ENCODE results near the gene CFAP54.

- TF ChIP-seq CTCF (IDR thresholded peaks at IDR 0.05; ENCODE audit: low read depth, low read length) (no peak), MYC (IDR thresholded peaks at IDR 0.05; ENCODE audit: low read depth, low read length) (no peak), POLR2A (IDR thresholded peaks at IDR 0.05; ENCODE audit: extremely low read depth, insufficient read length) (no peak)
These were observed 14.6 kb downstream of the CFAP54 start for GRCh38 chr12:96503976-96504375.
